Astrocyte of the hippocampus (primary cell): Measurements from ENCODE around the gene FHDC1.

ENCODE experiments used
- DNase-seq: peaks from one replicate; pipeline ENCODE4 v3.0.0; 2011; ENCODE audit warnings: low read depth, low spot score

The FHDC1 gene

DNA sequence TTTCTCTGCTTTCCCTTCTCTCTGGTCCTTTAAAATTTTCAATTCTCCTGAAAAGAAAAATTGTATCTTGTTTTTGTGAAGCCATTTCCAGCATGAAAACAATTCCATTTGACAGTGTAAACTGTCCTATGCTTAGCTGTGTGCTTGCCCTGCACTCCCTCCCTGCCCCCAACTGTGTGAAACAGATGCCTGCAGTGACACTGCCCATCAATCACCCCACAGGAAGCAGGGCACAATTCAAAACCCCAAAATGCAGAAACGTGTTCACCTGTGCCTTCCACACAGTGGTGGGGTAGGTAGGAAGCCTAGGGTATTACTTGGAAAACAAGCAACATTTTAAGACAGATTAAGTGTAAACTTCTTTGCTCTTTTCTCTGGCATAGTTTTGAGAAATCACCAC, 6.2 kb upstream of the FHDC1 start:
- no peak for DNase-seq

DNA sequence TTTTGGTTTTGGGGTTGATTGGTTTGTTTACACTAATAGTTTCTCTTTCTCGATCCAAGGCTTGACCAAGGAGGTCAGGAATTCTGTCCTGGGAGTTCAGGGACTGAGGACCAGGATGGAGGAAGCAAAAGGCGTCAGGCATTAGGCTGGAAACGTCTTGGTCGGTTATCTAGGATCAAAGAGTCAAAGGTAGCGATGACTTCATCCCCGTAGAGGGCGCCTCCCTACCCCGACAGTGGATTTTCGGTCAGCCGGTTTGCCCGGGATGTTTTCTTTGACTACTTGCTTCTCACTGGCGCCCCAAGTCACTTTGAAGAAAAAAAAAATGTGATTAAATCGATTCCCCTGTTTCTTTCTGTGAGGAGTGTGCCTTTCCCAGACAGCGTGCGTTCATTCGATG, 980 bp upstream of the FHDC1 start:
- peak; percentile 25 for DNase-seq

- peak; percentile 63 for DNase-seq
Measured at GRCh38 chr4:152936446-152937335, 568 bp downstream of the FHDC1 start.

DNA sequence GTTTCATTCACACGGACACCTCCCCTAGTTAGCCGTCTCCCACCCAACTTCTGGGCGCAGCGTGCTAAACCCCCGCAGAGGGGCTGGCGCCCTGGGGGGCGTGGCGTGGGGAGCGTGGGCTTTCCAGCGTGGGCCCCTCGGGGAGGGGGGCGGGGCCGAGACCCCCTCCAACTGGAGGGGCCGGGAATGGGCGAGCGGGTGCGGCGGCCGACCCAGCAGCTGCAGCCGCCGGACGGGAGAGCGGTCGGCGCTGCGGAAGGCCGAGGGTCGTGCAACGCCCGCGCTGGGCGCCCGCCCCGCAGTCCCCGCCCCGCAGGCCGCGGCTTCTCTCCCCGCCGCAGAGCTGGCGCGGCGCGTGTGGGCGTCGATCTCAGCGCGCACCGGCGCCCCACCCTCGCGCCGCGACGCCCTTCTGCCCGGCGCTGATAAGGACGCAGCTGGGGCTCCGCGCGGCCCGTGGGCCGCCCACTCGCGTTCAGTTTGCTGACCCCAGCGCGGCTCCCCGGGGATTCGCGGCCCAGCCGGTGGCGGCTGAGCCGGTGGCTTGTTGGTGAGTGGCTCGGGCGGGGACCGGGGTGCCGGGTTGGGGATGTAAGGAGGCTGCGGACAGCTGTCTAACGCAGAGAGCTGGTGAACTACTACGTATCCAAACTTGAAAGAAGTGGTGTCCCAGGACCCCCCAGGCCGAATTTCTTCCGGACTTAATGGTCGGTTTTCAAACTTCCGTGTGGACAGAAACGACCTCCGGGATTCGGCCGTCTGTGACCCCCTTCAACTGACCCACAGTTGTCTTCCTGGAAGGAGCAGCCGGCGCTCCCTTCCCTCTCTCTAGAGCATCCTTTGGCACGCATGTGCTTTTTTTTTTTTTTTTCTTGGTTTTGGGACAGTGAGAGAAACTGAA, 1.5 kb downstream of the FHDC1 start:
- DNase-seq, result peak; percentile 69

DNA sequence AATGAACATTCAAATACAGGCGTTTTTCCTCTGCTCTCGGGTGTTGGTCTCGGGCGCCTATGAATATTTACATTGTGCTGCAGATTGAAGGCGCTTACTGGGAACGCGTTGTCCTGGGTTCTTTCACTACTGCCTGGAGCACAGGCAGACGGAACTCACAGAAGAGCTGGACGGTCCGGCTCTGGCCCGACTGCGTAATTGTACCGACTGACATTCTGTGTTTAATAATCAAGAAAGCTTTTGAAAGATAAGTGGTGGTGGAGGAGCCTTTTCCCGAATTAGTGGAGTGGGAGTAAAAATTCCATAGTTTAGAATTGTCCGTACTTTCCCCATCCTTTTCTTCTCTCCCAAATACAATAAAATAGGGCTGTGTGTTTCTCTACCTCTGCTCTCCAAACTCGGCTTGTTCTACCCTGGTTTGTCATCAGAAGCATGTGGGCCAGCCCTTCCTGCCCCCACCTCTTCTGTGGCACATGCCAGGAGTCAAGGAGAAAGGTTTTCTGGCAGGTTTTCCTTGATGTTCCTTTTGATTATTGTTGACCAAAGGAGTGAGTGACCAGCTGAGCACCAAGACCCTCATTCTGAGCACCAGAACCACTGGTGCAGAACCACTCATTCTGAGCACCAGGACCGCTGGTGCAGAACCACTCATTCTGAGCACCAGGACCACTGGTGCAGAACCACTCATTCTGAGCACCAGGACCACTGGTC, 2.3 kb downstream of the FHDC1 start:
- DNase-seq, result peak; percentile 36

DNA sequence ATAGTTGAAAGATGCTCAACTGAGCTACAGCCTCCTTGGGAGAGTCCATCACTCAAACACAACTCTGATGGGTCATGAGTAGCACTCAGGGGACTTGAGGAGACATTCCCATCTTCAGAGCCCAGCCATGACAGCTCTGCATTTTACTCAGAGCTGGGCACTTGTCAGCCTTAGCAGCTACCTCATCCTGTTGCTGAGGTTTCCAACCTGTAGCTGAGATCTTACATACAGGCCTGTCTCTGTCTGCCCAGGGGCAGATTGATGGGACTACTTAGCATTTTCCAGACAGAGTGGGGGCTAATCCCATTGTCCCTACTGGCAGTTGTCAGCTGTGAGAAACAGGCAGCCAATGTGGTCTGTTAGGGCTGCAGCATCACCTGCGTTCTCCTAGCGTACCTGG, 3.5 kb downstream of the FHDC1 start:
- no peak for DNase-seq

- no peak for DNase-seq
Measured at GRCh38 chr4:152940461-152940860, 4.3 kb downstream of the FHDC1 start.

GRCh38 chr4:152941411-152941810, 5.3 kb downstream of the FHDC1 start:
- no peak for DNase-seq

- DNase-seq, result no peak
Measured at GRCh38 chr4:152942346-152942745, 6.2 kb downstream of the FHDC1 start.

GRCh38 chr4:152943672-152944071, 7.5 kb downstream of the FHDC1 start:
- DNase-seq, result no peak

DNA sequence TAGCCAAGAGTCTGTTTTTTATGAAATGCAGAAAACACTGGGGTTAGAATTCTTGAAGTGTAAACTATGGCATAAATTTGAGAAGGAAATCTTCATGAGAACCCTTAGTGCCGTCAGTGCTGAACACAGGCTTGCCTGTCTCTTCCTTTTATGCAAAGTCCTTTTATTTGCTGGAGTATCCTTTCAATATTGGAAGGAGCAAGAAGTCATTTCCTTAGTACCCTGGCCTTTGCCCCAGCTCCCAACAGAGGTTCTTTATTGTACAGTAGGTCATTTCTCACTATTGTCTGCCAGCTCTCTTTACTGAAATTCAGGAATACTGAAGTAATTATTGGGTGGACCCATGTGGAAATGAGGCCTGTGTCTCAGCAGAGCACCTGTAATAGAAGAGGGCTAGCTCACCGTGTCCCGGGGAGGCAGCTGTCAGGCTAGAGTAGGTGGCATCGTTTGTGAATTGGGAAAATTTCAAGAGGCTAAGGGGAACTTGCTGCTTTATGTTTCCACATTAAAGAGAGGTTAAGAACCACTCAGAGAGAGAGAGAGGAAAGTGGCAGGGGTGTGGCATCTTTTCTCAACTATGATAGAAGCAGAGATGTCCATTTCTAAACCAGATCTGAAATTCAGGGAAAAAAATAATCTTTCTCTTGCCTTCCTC, 8.7 kb downstream of the FHDC1 start:
- no peak for DNase-seq

DNA sequence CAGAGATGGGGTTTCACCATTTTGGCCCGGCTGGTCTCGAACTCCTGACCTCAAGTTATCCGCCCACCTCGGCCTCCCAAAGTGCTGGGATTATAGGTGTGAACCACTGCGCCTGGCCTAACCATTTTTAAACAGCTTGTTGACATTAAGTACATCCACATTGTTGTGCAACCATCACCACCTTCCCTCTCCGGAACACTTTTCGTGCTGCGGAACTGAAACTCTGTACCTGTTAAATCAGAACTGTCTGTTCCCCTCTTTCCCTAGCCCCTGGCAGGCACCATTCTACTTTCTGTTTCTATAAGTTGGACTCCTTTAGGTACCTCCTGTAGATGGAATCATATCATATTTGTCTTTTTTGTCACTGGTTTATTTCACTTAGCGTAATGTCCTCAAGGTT, 9.5 kb downstream of the FHDC1 start:
- DNase-seq, result no peak

DNA sequence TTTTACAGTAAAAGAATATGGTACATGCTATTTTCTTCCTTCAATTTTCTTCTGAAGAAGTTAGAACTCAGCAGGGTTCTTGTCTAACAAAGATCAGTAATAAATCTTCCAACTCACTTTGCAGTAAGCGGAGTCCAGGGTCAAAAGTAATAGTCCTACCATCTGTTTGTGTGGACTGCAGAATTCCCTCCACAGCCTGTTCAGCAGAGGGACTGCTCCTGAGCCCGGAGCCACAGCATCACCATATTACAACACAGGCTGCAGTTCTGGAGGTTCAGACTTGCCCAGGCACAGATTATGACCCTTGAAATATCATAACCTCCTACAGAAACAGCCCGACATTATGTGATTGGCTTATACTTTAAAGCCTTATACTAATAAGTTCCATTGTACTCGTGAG, 10.3 kb downstream of the FHDC1 start:
- DNase-seq, result no peak

DNA sequence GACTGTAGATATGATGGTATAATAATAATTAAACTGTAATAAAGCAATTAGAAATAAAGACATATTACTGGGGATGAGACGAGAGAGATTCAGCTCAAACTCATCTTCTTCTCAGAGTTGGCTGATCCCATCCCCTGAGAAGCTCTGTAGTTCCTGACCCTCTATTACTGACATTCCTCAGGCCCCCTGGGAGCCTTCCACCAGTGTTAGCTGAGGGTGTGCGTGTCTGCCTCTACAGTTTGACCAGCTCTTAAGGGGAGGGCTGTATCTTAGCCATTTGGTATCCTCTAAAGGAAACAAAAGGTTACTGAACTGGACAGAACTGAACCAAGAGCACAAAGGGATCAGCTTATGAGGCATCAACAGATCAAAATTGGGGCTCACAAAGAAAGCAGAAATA, 11.2 kb downstream of the FHDC1 start:
- no peak for DNase-seq

DNA sequence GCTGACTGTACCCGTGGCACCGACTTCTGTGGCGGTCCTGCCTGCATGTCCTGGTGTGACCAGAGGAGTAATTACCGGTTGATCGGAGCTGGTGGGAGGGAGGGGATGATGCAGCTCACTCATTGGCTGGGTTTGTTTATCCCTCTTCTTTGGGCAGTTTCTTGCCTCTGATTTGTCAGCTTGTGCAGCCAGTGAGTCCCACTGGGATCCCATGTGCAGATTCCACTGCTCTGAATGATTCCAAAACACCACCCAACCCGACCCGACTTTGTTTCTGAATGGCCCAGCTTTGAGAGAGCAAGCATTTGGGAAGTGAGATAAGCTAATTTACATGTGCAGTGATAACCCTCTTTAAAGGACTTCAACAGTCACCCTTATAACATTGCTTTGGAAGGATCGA, 13.8 kb downstream of the FHDC1 start:
- no peak for DNase-seq

- DNase-seq, result no peak
Measured at GRCh38 chr4:152950402-152951274, 14.5 kb downstream of the FHDC1 start.

DNA sequence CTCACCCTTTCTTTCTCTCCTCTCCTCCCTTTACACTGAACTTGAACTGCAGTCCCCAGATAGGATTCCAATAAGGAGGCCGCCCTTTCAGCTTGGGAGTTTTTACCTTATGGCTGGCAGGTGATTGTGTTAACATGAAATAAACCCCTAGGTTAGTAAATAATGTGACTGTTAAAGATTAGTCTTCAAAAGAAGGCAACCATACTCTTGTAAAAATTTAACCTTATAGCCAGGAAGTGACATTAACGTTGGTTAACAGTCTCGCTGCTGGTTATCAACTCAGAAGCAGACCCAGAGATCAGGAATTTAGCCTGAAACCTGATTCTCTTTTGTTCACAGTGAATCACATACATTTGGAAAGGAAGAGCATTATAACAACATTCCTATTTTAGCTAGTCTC, 15.2 kb downstream of the FHDC1 start:
- no peak for DNase-seq

DNA sequence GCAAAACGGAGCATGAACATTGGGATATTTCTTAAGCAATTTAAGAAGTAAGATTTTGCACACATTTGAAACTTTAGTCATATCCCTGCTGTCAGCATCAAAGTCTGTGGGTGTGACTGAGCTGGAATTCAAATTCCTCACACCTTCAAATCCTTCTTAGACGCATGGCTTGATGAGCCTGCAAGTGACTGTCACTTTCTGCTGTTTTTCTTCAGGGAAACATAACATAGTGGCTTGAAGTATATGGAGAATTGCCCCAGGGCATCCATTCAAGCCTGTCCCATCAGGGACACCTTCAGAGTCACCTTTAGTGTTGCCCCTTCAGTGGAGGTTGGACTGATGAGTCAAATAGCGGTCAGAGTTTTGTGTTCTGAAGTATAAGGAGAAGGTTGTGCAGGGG, 17.4 kb downstream of the FHDC1 start:
- DNase-seq, result no peak

GRCh38 chr4:152954741-152955140, 18.6 kb downstream of the FHDC1 start:
- DNase-seq, result no peak

DNA sequence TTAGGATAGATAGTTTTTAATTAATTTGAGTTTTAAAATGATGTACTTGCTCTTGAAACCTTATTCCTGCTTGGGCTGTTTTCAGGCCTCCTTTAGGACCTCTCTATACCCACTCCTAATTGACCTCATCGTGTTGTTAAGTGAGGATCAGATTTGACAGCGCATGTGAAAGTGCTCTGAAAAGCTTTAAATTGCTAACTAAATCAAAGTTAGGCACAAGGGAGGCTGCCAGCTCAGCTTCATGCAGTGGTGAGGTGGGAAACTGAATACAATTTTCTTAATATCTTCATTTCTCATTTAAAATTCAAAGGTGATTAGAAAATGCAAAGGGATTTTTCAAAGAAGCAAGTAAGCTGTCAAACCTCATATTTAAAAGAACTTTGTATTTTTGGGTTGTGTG, 20.0 kb downstream of the FHDC1 start:
- DNase-seq, result no peak
